Fibroblast of villous mesenchyme (primary cell): Measurements from ENCODE around the gene SPEM2. TPM values are rescaled to one million over a fixed set of nuclear protein-coding genes. Genes with fewer than 3 reads are reported as not detected.

ENCODE experiments used
- DNase-seq: peaks from one replicate; pipeline ENCODE4 v3.0.0-alpha.2; 2010; ENCODE audit warnings: low read depth
- H3K4me3 ChIP-seq: 2 replicates; pipeline ENCODE4 v1.5.1; 2011; ENCODE audit warnings: low read depth, mild to moderate bottlenecking, low read length
- CTCF ChIP-seq: IDR thresholded peaks from 2 replicates; pipeline ENCODE4 v1.5.1; 2012; ENCODE audit warnings: low read depth, mild to moderate bottlenecking, low read length; ENCODE audit not compliant: insufficient read depth
- total RNA-seq: library from RNA; depleted of rRNA; stranded (reverse); fragments of >200 nt; gene quantifications from 2 replicates; pipeline ENCODE4 v1.2.3, GENCODE V29; 2012

SPEM2 gene
- total RNA-seq, 1 donor = not detected

GRCh38 chr17:7427549-7427948, 2.1 kb downstream of the SPEM2 start:
- no peak overlapping the region for H3K4me3 ChIP-seq
- no peak for TF ChIP-seq CTCF
- no peak for DNase-seq

GRCh38 chr17:7428557-7428956, 3.1 kb downstream of the SPEM2 start, which contains the start of gene SPEM3:
Gene SPEM3, plus strand, starts transcription at chr17:7428857. Its CDS starts 46 bp downstream, at chr17:7428903.
- no peak for TF ChIP-seq CTCF
- DNase-seq = no peak
- H3K4me3 ChIP-seq = no peak within 1 kb of the TSS

GRCh38 chr17:7429722-7430121, 4.3 kb downstream of the SPEM2 start:
- no peak for DNase-seq
- TF ChIP-seq CTCF = no peak

GRCh38 chr17:7431231-7431630, 5.8 kb downstream of the SPEM2 start:
- TF ChIP-seq CTCF = no peak
- no peak for DNase-seq
- no peak overlapping the region for H3K4me3 ChIP-seq

More at GRCh38 chr17:7429722-7430121, 4.3 kb downstream of the SPEM2 start:
- no peak overlapping the region for H3K4me3 ChIP-seq

GRCh38 chr17:7432296-7432695, 6.9 kb downstream of the SPEM2 start:
- H3K4me3 ChIP-seq = no peak overlapping the region
- no peak for DNase-seq
- no peak for TF ChIP-seq CTCF

- peak; percentile 14 for TF ChIP-seq CTCF
- peak overlapping the region; percentile 69 for H3K4me3 ChIP-seq
- peak; percentile 24 for DNase-seq
Observed at GRCh38 chr17:7435676-7436555, 10.5 kb downstream of the SPEM2 start.
